ENCODE measurements around the gene CYB561. TPM values are rescaled to one million over a fixed set of nuclear protein-coding genes. Genes with fewer than 3 reads are reported as not detected.

Gene CYB561
- total and polyA plus RNA-seq, 2 donors (not counting 3 experiments of a cell fraction or from before 2014, with no cell fraction given) = 34.9 to 71.1 TPM

- ChIA-PET POLR2A (interaction anchor here (0.7 to 1.5 kb wide), 2 partner anchors 19 to 34 kb away, joined by 3 read pairs; no protein-coding TSS in a partner anchor), CTCF (interaction anchor here (0.9 to 7.4 kb wide), 7 partner anchors 9 to 169 kb away, joined by 3 to 134 read pairs (median 6); partner anchors contain the start of gene ACE)
- DNase-seq (ENCODE audit: low read depth, low spot score) (no peak), FAIRE-seq (no peak)
- Histone ChIP-seq H3K4me3 (replicated peaks in 1 of 3; ENCODE audit: insufficient read depth in 1 of 3, low read depth in 1 of 3, low read length in 3 of 3) (no peak overlapping the region), H3K79me2 (ENCODE audit: control insufficient read depth, insufficient read depth, low read length) (no peaks in the 10 kb centered on the region), H3K4me2 (ENCODE audit: insufficient read depth, low read length) (peak overlapping the region; percentile 0), H3K4me1 (ENCODE audit: control insufficient read depth, extremely low read depth, insufficient read depth, low read length) (peaks cover 27% of the 10 kb centered on the region), H3K27me3 (ENCODE audit: control insufficient read depth in 2 of 2, insufficient read depth in 2 of 2, low read length in 2 of 2) (no peaks in the 10 kb centered on the region), H3K27ac (ENCODE audit: insufficient read depth, low read depth, low read length) (no peak overlapping the region), H3K9me3 (replicated peaks; ENCODE audit: control insufficient read depth, insufficient read depth, low read length) (no peaks in the 10 kb centered on the region), H3K9me1 (replicated peaks; ENCODE audit: control insufficient read depth, extremely low read depth, insufficient read depth, low read length) (no peaks in the 10 kb centered on the region), H3K36me3 (ENCODE audit: control insufficient read depth in 2 of 2, extremely low read depth in 1 of 2, insufficient read depth in 2 of 2, low read length in 2 of 2) (no peaks in the 10 kb centered on the region), H3K9ac (replicated peaks; ENCODE audit: extremely low read depth, insufficient read depth, low read length) (no peak overlapping the region), H4K20me1 (replicated peaks; ENCODE audit: control insufficient read depth, extremely low read depth, insufficient read depth, low read length) (no peaks in the 10 kb centered on the region), H2AFZ (ENCODE audit: low read depth, low read length) (no peak overlapping the region)
- intact Hi-C loops (cut with micrococcal nuclease) (no loop called here), dilution Hi-C loops (cut with MboI; ENCODE audit: extremely low pct_ligation_motif_present, low sequenced_read_pairs) (no loop called here)
- no TSS peak for BruUV-seq (replicated peaks)
- no peak for TF ChIP-seq JUN (IDR thresholded peaks at IDR 0.05; ENCODE audit: borderline replicate concordance, insufficient read depth, insufficient read length, low read depth)
- TF ChIP-seq MAX (IDR thresholded peaks at IDR 0.05; ENCODE audit: insufficient read depth, insufficient read length) = no peak
- TF ChIP-seq EZH2 (IDR thresholded peaks at IDR 0.05; ENCODE audit: borderline replicate concordance, low read depth, low read length, severe bottlenecking) = no peak
- TF ChIP-seq FOS (IDR thresholded peaks at IDR 0.05; ENCODE audit: borderline replicate concordance, insufficient read depth, low read length) = no peak
Measured at GRCh38 chr17:63444457-63444856, 1.6 kb downstream of the CYB561 start.

- H2AFZ ChIP-seq (ENCODE audit: low read depth, low read length) = no peak overlapping the region
- DNase-seq (ENCODE audit: low read depth, low spot score) = no peak
- no peak overlapping the region for H3K4me3 ChIP-seq (replicated peaks in 1 of 3; ENCODE audit: insufficient read depth in 1 of 3, low read depth in 1 of 3, low read length in 3 of 3)
- H3K9me1 ChIP-seq (replicated peaks; ENCODE audit: control insufficient read depth, extremely low read depth, insufficient read depth, low read length) = no peaks in the 10 kb centered on the region
- no peak for TF ChIP-seq GATA2 (IDR thresholded peaks at IDR 0.05; ENCODE audit: insufficient read depth, insufficient read length, low read depth, low read length)
- no peak for TF ChIP-seq JUN (IDR thresholded peaks at IDR 0.05; ENCODE audit: borderline replicate concordance, insufficient read depth, insufficient read length, low read depth)
- TF ChIP-seq POLR2A (IDR thresholded peaks at IDR 0.05; ENCODE audit: low read depth, low read length) = no peak
- no peak for TF ChIP-seq EZH2 (IDR thresholded peaks at IDR 0.05; ENCODE audit: borderline replicate concordance, low read depth, low read length, severe bottlenecking)
- TF ChIP-seq MYC (IDR thresholded peaks at IDR 0.05; ENCODE audit: low read depth, low read length) = no peak
- no peak for TF ChIP-seq FOS (IDR thresholded peaks at IDR 0.05; ENCODE audit: borderline replicate concordance, insufficient read depth, low read length)
- no peak for TF ChIP-seq MAX (IDR thresholded peaks at IDR 0.05; ENCODE audit: insufficient read depth, insufficient read length)
- no peak for TF ChIP-seq CTCF (IDR thresholded peaks at IDR 0.05; ENCODE audit: extremely low read depth in 1 of 2, insufficient read depth in 1 of 2, low read depth in 1 of 2, low read length in 2 of 2)
- TF ChIP-seq POLR2AphosphoS5 (IDR thresholded peaks at IDR 0.05; ENCODE audit: insufficient read depth, low read depth, low read length) = no peak
- no peak overlapping the region for H3K4me2 ChIP-seq (ENCODE audit: insufficient read depth, low read length)
- no peaks in the 10 kb centered on the region for H3K36me3 ChIP-seq (ENCODE audit: control insufficient read depth in 2 of 2, extremely low read depth in 1 of 2, insufficient read depth in 2 of 2, low read length in 2 of 2)
- no peak overlapping the region for H3K27ac ChIP-seq (ENCODE audit: insufficient read depth, low read depth, low read length)
- no peak for FAIRE-seq
- H4K20me1 ChIP-seq (replicated peaks; ENCODE audit: control insufficient read depth, extremely low read depth, insufficient read depth, low read length) = no peaks in the 10 kb centered on the region
- dilution Hi-C loops (cut with MboI; ENCODE audit: extremely low pct_ligation_motif_present, low sequenced_read_pairs) (no loop called here), intact Hi-C loops (cut with micrococcal nuclease) (no loop called here)
- ChIA-PET CTCF (interaction anchor here (1.6 to 7.4 kb wide), 5 partner anchors 7 to 169 kb away, joined by 5 to 134 read pairs (median 17); partner anchors contain the start of gene ACE), POLR2A (no interaction called here)
- peaks cover 22% of the 10 kb centered on the region for H3K4me1 ChIP-seq (ENCODE audit: control insufficient read depth, extremely low read depth, insufficient read depth, low read length)
- no peaks in the 10 kb centered on the region for H3K9me3 ChIP-seq (replicated peaks; ENCODE audit: control insufficient read depth, insufficient read depth, low read length)
- no peaks in the 10 kb centered on the region for H3K27me3 ChIP-seq (ENCODE audit: control insufficient read depth in 2 of 2, insufficient read depth in 2 of 2, low read length in 2 of 2)
- H3K9ac ChIP-seq (replicated peaks; ENCODE audit: extremely low read depth, insufficient read depth, low read length) = no peak overlapping the region
- no peaks in the 10 kb centered on the region for H3K79me2 ChIP-seq (ENCODE audit: control insufficient read depth, insufficient read depth, low read length)
- BruUV-seq (replicated peaks) = no TSS peak
Measured at GRCh38 chr17:63443053-63443452, 3.1 kb downstream of the CYB561 start.

Data from endothelial cell of umbilical vein (primary cell).